Gastroesophageal sphincter (tissue), 4 donors: ENCODE results near the gene ARHGEF4. TPM values are rescaled to one million over a fixed set of nuclear protein-coding genes. Genes with fewer than 3 reads are reported as not detected.

Experiments
- ATAC-seq: fragments of 150-250 bp; one replicate; pipeline ENCODE4 v1.9.1; 2016; ENCODE audit warnings: mild to moderate bottlenecking, moderate library complexity
- H3K27ac ChIP-seq, 4 donors: fragments of 200-600 bp; sonication (generic) in 3 of 4; 1 replicate in 3 of 4; 2 replicates in 1 of 4; pipeline ENCODE4 v1.5.1; 2016 to 2019
- H3K27me3 ChIP-seq: fragments of 200-600 bp; sonication (generic); one replicate; pipeline ENCODE4 v1.5.1; 2019
- H3K36me3 ChIP-seq, 2 donors: fragments of 200-600 bp; sonication (generic); one replicate each; pipeline ENCODE4 v1.5.1; 2019; ENCODE audit warnings: control low read depth in 1 of 2
- H3K4me1 ChIP-seq, 3 donors: fragments of 200-600 bp; sonication (generic); 1 replicate in 2 of 3; 2 replicates in 1 of 3; pipeline ENCODE4 v1.5.1; 2016 to 2019; ENCODE audit warnings: control low read depth in 2 of 3
- H3K4me3 ChIP-seq, 2 donors: fragments of 200-600 bp; sonication (generic); one replicate each; pipeline ENCODE4 v1.5.1; 2019; ENCODE audit warnings: mild to moderate bottlenecking in 1 of 2, moderate library complexity in 1 of 2
- H3K9me3 ChIP-seq, 3 donors: fragments of 200-600 bp; sonication (generic); one replicate each; pipeline ENCODE4 v1.5.1; 2017 to 2019; ENCODE audit warnings: control low read depth in 2 of 3
- CTCF ChIP-seq, 4 experiments: fragments of 200-600 bp in 2 of 4; fragments of 450-650 bp in 2 of 4; sonication (generic) in 1 of 4; IDR thresholded peaks; one replicate each; pipeline ENCODE4 v1.5.1; 2017 to 2019; ENCODE audit warnings: antibody characterized with exemption in 4 of 4, mild to moderate bottlenecking in 2 of 4, moderate library complexity in 2 of 4
- EP300 ChIP-seq: sonication (generic); formaldehyde crosslinking; IDR thresholded peaks from one replicate; pipeline ENCODE4 v1.6.1; 2017; ENCODE audit warnings: antibody characterized with exemption, mild to moderate bottlenecking
- POLR2A ChIP-seq, 2 donors: fragments of 450-650 bp; IDR thresholded peaks; one replicate each; pipeline ENCODE4 v1.6.1; 2017; ENCODE audit warnings: antibody characterized with exemption in 2 of 2, mild to moderate bottlenecking in 2 of 2, moderate library complexity in 1 of 2
- POLR2AphosphoS5 ChIP-seq: sonication (generic); formaldehyde crosslinking; IDR thresholded peaks from one replicate; pipeline ENCODE4 v1.6.1; 2017; ENCODE audit warnings: antibody characterized with exemption
- WGBS, 2 donors: methylation state at CpG; one replicate each; pipeline ENCODE4 v1.1.5; 2018; ENCODE audit warnings: low coverage in 1 of 2; 5-methylcytosine and 5-hydroxymethylcytosine counted together
- total RNA-seq, 4 donors: library from RNA; depleted of rRNA; stranded (reverse); fragments of >200 nt; gene quantifications; one replicate each; pipeline ENCODE4 v1.1.0, GENCODE V29; 2016

Gene ARHGEF4
- total RNA-seq, 4 donors from 2014 or later, result 15.9 to 59.5 (median 21.8) TPM

DNA sequence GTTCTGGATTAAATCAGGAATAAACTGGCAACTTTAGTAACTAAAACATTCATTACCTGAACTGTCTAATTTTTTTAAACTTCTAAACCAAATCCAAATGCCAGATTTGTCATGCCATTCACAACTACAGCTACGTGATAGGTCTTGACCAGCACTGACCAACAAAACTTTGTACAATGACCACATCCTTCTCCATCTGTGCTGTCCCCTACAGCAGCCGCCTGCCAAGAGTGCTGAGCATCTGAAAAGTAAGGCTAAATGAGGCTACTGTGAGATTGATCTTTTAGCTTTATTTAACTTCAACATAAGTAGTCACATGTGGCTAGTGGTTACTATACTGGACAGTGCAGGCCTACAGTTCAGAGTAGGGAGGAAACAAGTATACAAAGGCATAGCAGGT lies 248.9 kb downstream of the ARHGEF4 start:
- H3K4me3 ChIP-seq, result no peak overlapping the region
- no peaks in the 10 kb centered on the region for H3K9me3 ChIP-seq
- no peaks in the 10 kb centered on the region for H3K27me3 ChIP-seq
- 0 to 50% methylated on average over 1 to 2 of the region's 2 CpGs for WGBS, 2 donors
- H3K4me1 ChIP-seq, result peaks cover 0 to 30% (median 4%) of the 10 kb centered on the region in 3 donors
- H3K27ac ChIP-seq, result no peak overlapping the region
- no peak for ATAC-seq
- TF ChIP-seq CTCF (IDR thresholded peaks at IDR 0.05) (no peak), POLR2A (IDR thresholded peaks at IDR 0.05) (no peak), POLR2AphosphoS5 (no peak)
- H3K36me3 ChIP-seq, result peaks cover 0 to 72% of the 10 kb centered on the region in 2 donors

GRCh38 chr2:131092458-131093005 lies 255.8 kb downstream of the ARHGEF4 start:
- Histone ChIP-seq H3K36me3 (peaks cover 0 to 35% of the 10 kb centered on the region in 2 donors), H3K27ac (peak overlapping the region; percentile 80 to 98 (median 94)), H3K4me3 (peak overlapping the region; percentile 48 to 85), H3K27me3 (no peaks in the 10 kb centered on the region), H3K4me1 (peaks cover 0 to 32% (median 3%) of the 10 kb centered on the region in 3 donors), H3K9me3 (no peaks in the 10 kb centered on the region)
- TF ChIP-seq CTCF (IDR thresholded peaks at IDR 0.05) (no peak), POLR2A (IDR thresholded peaks at IDR 0.05) (no peak), EP300 (no peak), POLR2AphosphoS5 (no peak)
- 1 to 4% methylated on average over 10 of the region's 26 CpGs for WGBS, 2 donors
- ATAC-seq, result no peak

DNA sequence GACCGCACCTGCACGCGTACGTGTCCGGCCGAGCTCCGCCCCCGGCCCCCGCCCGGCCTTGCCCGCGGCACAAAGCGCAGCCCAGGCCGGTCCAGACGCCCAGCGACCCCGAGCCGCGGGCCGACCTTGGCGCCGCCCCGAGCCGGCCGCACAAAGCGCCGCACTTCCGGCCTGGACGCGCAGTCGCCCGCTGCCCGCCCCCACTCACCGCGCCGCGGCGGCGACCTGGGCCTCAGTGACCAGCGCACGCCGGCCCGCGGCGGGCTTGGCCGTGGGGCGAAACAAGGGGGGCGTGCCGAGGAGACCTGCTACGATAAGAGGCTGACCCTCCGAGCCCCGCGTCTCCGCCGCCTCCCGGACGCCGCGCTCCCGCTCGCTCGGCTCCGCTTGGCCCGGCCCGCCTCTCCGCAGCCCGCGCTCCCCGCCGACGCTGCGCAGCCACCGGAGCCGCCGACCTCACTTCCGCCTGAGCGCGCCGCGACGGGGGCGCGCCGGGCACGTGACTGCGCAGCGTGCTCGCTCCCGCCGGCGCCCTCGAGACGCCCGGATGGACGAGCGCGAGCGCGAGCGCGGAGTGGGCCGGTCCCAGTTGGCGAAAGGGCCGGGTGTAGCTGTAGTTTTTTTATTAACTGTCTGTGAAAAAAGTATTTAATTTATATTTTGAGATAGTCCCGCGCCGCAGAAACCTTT lies 256.4 kb downstream of the ARHGEF4 start, which contains the start of gene FAM168B:
Gene FAM168B, minus strand, starts transcription at position 455 of the 690 bp plus-strand sequence. CDS start 10,814 bp downstream, outside the sequence.
- Histone ChIP-seq H3K36me3 (peaks cover 0 to 29% of the 10 kb centered on the region in 2 donors), H3K4me1 (peaks cover 0 to 32% (median 3%) of the 10 kb centered on the region in 3 donors), H3K27ac (peak within 1 kb of the TSS; percentile 80 to 98 (median 94)), H3K27me3 (no peaks in the 10 kb centered on the region), H3K9me3 (no peaks in the 10 kb centered on the region), H3K4me3 (peak within 1 kb of the TSS; percentile 48 to 85)
- WGBS, 2 donors, result no CpG with 5 or more reads among the region's 107 CpGs
- TF ChIP-seq POLR2A (IDR thresholded peaks at IDR 0.05) (peak; percentile 94 to 96), CTCF (IDR thresholded peaks at IDR 0.05) (peak in 1 of 4 experiments; percentile 5), EP300 (no peak), POLR2AphosphoS5 (peak; percentile 74)
- ATAC-seq, result peak; percentile 97

DNA sequence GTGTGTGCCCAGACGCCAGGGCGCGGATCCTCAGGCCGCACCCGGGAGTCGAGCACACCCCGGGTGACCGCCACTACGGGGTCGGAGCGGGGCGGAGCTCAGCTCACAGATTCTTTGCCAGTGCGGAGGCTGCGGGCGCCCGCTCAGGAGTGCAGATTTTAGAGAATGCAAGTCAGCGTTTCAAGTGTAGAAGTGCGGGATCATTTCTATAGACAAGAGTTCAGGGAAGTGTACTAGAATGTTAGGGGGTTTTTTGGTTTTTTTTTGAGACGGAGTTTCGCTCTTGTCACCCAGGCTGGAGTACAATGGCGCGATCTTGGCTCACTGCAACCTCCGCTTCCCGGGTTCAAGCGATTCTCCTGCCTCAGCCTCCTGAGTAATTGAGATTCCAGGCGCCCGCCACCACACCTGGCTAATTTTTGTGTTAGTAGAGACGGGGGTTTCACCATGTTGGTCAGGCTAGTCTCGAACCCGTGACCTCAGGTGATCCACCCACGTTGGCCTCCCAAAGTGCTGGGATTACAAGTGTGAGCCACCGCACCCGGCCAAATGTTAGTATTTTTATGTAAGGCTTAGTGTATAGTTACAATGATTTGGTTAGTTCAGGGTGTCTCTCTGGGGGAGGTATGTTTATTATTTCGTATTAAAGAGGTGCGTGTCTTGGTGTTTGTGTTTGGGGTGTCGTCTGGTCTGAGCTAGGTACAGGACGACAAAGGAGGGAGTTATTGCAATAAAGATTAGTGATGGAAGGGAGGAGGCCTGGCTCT lies 257.2 kb downstream of the ARHGEF4 start:
- Histone ChIP-seq H3K9me3 (no peaks in the 10 kb centered on the region), H3K27me3 (no peaks in the 10 kb centered on the region), H3K27ac (peak overlapping the region; percentile 48 to 98 (median 94)), H3K36me3 (peaks cover 0 to 22% of the 10 kb centered on the region in 2 donors), H3K4me3 (peak overlapping the region; percentile 48 to 85), H3K4me1 (peaks cover 0 to 32% (median 3%) of the 10 kb centered on the region in 3 donors)
- whole genome bisulfite sequencing, 2 donors, result 18% methylated on average over 10 to 20 of the region's 37 CpGs
- ATAC-seq, result peak; percentile 83
- TF ChIP-seq POLR2A (IDR thresholded peaks at IDR 0.05) (no peak), EP300 (no peak), CTCF (IDR thresholded peaks at IDR 0.05) (no peak), POLR2AphosphoS5 (no peak)
